Measurements from ENCODE around the gene PARL. TPM values are rescaled to one million over a fixed set of nuclear protein-coding genes. Genes with fewer than 3 reads are reported as not detected.

The PARL gene
- total and polyA plus RNA-seq, 2 of the 8 experiments (the other 6 are each of a cell fraction or from before 2014, with no cell fraction given), result 62.7 to 85.0 TPM

GRCh38 chr3:183800243-183800863, 84.3 kb downstream of the PARL start:
- Histone ChIP-seq H2AFZ (ENCODE audit: low read length) (no peak overlapping the region), H3K4me1 (replicated peaks in 1 of 4; ENCODE audit: control insufficient read depth in 3 of 4, insufficient read depth in 4 of 4, low read length in 3 of 4) (no peaks in the 10 kb centered on the region), H3K9me3 (ENCODE audit: insufficient read depth in 2 of 2, low read depth in 1 of 2, low read length in 1 of 2) (no peaks in the 10 kb centered on the region), H3K14ac (ENCODE audit: insufficient read length) (no peak overlapping the region), H2AK5ac (ENCODE audit: low read depth, low read length) (no peak overlapping the region), H2BK120ac (replicated peaks; ENCODE audit: low read depth, low read length) (no peak overlapping the region), H2BK20ac (ENCODE audit: low read length) (no peak overlapping the region), H3K23me2 (ENCODE audit: low read depth, low read length) (no peaks in the 10 kb centered on the region), H4K5ac (ENCODE audit: insufficient read length, low read depth, low read length) (no peak overlapping the region), H3K36me3 (ENCODE audit: control insufficient read depth in 2 of 4, insufficient read depth in 4 of 4, low read length in 3 of 4) (peaks cover 36 to 72% (median 64%) of the 10 kb centered on the region in 4 experiments), H3K18ac (ENCODE audit: extremely low read depth, low read length) (no peak overlapping the region), H4K8ac (ENCODE audit: extremely low read depth, insufficient read depth, low read length) (no peak overlapping the region), H3K4me3 (ENCODE audit: extremely low read depth in 1 of 4, insufficient read depth in 2 of 4, low read depth in 3 of 4, low read length in 4 of 4) (no peak overlapping the region), H3K27me3 (replicated peaks in 1 of 4; ENCODE audit: control insufficient read depth in 3 of 4, extremely low read depth in 1 of 4, insufficient read depth in 3 of 4, low read length in 3 of 4) (no peaks in the 10 kb centered on the region), H4K20me1 (replicated peaks in 1 of 2; ENCODE audit: control insufficient read depth in 1 of 2, insufficient read depth in 2 of 2, low read length in 2 of 2) (peaks cover 4 to 5% of the 10 kb centered on the region in 2 experiments), H3K79me1 (ENCODE audit: low read depth, low read length) (no peaks in the 10 kb centered on the region; the same call in 1 of the 2 replicates), H2BK15ac (ENCODE audit: low read length) (no peak overlapping the region), H2BK5ac (ENCODE audit: low read depth, low read length) (no peak overlapping the region), H3K56ac (replicated peaks; ENCODE audit: insufficient read length, low read depth, low read length) (no peak overlapping the region), H4K91ac (replicated peaks; ENCODE audit: insufficient read length, low read length) (no peak overlapping the region), H3K79me2 (ENCODE audit: control insufficient read depth in 1 of 2, insufficient read depth in 2 of 2, low read length in 2 of 2) (no peaks in the 10 kb centered on the region), H3K4me2 (ENCODE audit: insufficient read depth in 1 of 2, low read depth in 2 of 2, low read length in 2 of 2) (no peak overlapping the region), H3K9ac (replicated peaks in 1 of 4; ENCODE audit: extremely low read depth in 1 of 4, low read depth in 3 of 4, low read length in 3 of 4) (no peak overlapping the region), H2BK12ac (ENCODE audit: low read depth, low read length) (no peak overlapping the region), H3K27ac (ENCODE audit: low read depth, low read length) (no peak overlapping the region), H3K4ac (replicated peaks; ENCODE audit: insufficient read length, low read depth, low read length) (no peak overlapping the region), H3K23ac (ENCODE audit: insufficient read length) (no peak overlapping the region)
- FAIRE-seq (no peak), DNase-seq (ENCODE audit: low read depth in 1 of 2, low spot score in 2 of 2) (no peak)
- ChIA-PET CTCF (ENCODE audit: partially characterized antibody) (interaction anchor here (0.7 kb wide), 1 partner anchor 253 kb away, joined by 3 read pairs; the partner anchor contains the start of gene HTR3C), POLR2A (ENCODE audit: partially characterized antibody) (interaction anchor here (0.6 kb wide), 1 partner anchor 72 kb away, joined by 3 read pairs; no protein-coding TSS in a partner anchor)
- WGBS, 2 experiments (ENCODE audit: extremely low coverage in 1 of 2, insufficient coverage in 1 of 2, insufficient read length in 1 of 2, insufficient replicate concordance in 2 of 2, low coverage in 1 of 2, low lambda C conversion rate in 2 of 2, missing lambda C conversion rate in 1 of 2), result 92% methylated on average over 8 of the region's 8 CpGs; no CpG with 5 or more reads in 1 of the 2 experiments
- no peak for TF ChIP-seq TAF7 (optimal IDR thresholded peaks at IDR 0.05; ENCODE audit: borderline replicate concordance, low read depth, low read length)

All from H1 (cell line).